Panc1 (cell line): ENCODE data around the gene INPP5A. TPM values are rescaled to one million over a fixed set of nuclear protein-coding genes. Genes with fewer than 3 reads are reported as not detected.

Experiments
- ATAC-seq: fragments of 200-7000 bp; cut with Tn5 transposase; 2 replicates; pipeline ENCODE4 v1.9.1; 2020; ENCODE audit warnings: mild to moderate bottlenecking, moderate library complexity
- BruUV-seq: library from RNA; stranded (reverse); fragments of 400-500 nt; replicated peaks from 2 replicates; lab custom pipeline; 2021; lab: Mats Ljungman, UMichigan
- CTCF ChIA-PET: fragments of 300-600 bp; sonication (Branson Sonifier 250); formaldehyde crosslinking; loops from one replicate; lab custom pipeline; 2022; ENCODE audit warnings: antibody characterized with exemption; lab: Charles Lee
- POLR2A ChIA-PET: fragments of 300-600 bp; sonication (Branson Sonifier 250); formaldehyde crosslinking; loops from one replicate; lab custom pipeline; 2022; ENCODE audit warnings: antibody characterized with exemption; lab: Charles Lee
- DNase-seq: peaks from one replicate; pipeline ENCODE4 v3.0.0-alpha.2; 2010; ENCODE audit warnings: low read depth, low spot score
- H3K27ac ChIP-seq: 2 replicates; pipeline ENCODE4 v1.5.1; 2011; ENCODE audit warnings: mild to moderate bottlenecking, low read length, inconsistent platforms
- H3K27me3 ChIP-seq: fragments of 200-500 bp; sonication (Bioruptor generic); 2 replicates; pipeline ENCODE4 v1.6.0; 2014; ENCODE audit warnings: low read length, inconsistent platforms; ENCODE audit not compliant: control insufficient read depth, insufficient read depth
- H3K36me3 ChIP-seq: fragments of 200-500 bp; sonication (Bioruptor generic); 2 replicates; pipeline ENCODE4 v1.5.1; 2014; ENCODE audit warnings: inconsistent platforms, mild to moderate bottlenecking, low read length, moderate library complexity; ENCODE audit not compliant: control insufficient read depth, insufficient read depth
- H3K4me1 ChIP-seq: 2 replicates; pipeline ENCODE4 v1.5.1; 2011; ENCODE audit warnings: inconsistent platforms, mild to moderate bottlenecking, low read length, moderate library complexity; ENCODE audit not compliant: control insufficient read depth, insufficient read depth
- H3K4me3 ChIP-seq, 2 experiments: 2 replicates each; pipeline ENCODE4 v1.5.1; 2011 to 2012; ENCODE audit warnings: low read depth in 2 of 2, low read length in 2 of 2, mild to moderate bottlenecking in 2 of 2, inconsistent platforms in 1 of 2, moderate library complexity in 1 of 2
- H3K9me3 ChIP-seq: fragments of 200-500 bp; sonication (Bioruptor generic); 2 replicates; pipeline ENCODE4 v1.5.1; 2014; ENCODE audit warnings: low read depth, mild to moderate bottlenecking, inconsistent platforms, low read length, moderate library complexity; ENCODE audit not compliant: control insufficient read depth, insufficient read depth
- CTCF ChIP-seq: fragments of 450-650 bp; IDR thresholded peaks from 2 replicates; pipeline ENCODE4 v1.5.1; 2017; ENCODE audit warnings: mild to moderate bottlenecking
- POLR2AphosphoS5 ChIP-seq: IDR thresholded peaks from 2 replicates; pipeline ENCODE4 v1.6.1; 2012; ENCODE audit warnings: mild to moderate bottlenecking, low read depth, low read length, moderate library complexity
- REST ChIP-seq, 2 experiments: IDR thresholded peaks; 2 replicates each; pipeline ENCODE4 v1.6.1; 2011 to 2012; ENCODE audit warnings: low read depth in 2 of 2, control low read depth in 1 of 2, low read length in 1 of 2, mild to moderate bottlenecking in 1 of 2, moderate library complexity in 1 of 2; ENCODE audit not compliant: insufficient read depth in 1 of 2
- SIN3A ChIP-seq: IDR thresholded peaks from 2 replicates; pipeline ENCODE4 v1.6.1; 2012; ENCODE audit warnings: low read depth, mild to moderate bottlenecking, low read length, moderate library complexity, borderline replicate concordance; ENCODE audit not compliant: insufficient read depth
- TCF7L2 ChIP-seq: IDR thresholded peaks from 2 replicates; pipeline ENCODE4 v1.6.1; 2011; ENCODE audit warnings: mild to moderate bottlenecking, low read depth, low read length, inconsistent platforms
- in situ Hi-C: cut with HindIII; loops from 2 replicates; pipeline ENCODE4 v1.10.0; 2016; ENCODE audit warnings: low sequenced_read_pairs, low pct_unique_long_range_greater_than_20kb
- intact Hi-C: fragments of 100-400 bp; cut with micrococcal nuclease; formaldehyde crosslinking; loops from one replicate; pipeline ENCODE4 v1.10.0; 2022; ENCODE audit not compliant: unreplicated experiment
- total RNA-seq: library from RNA; stranded (reverse); gene quantifications from one replicate; pipeline ENCODE4 v1.2.1, GENCODE V29; 2021; ENCODE audit not compliant: unreplicated experiment

INPP5A gene
- total RNA-seq, 1 experiment from 2014 or later: 60.0 TPM

GRCh38 chr10:132827861-132828539 is 290.4 kb downstream of the INPP5A start:
- in situ Hi-C loops (no loop called here), intact Hi-C loops (no loop called here)
- ATAC-seq: no peak
- no peak for TF ChIP-seq SIN3A
- TF ChIP-seq TCF7L2: no peak
- TF ChIP-seq REST (IDR thresholded peaks at IDR 0.05; ENCODE audit: insufficient read depth in 1 of 2, low read depth in 2 of 2, low read length in 1 of 2): no peak
- TF ChIP-seq POLR2AphosphoS5: no peak
- no peak for TF ChIP-seq CTCF
- ChIA-PET POLR2A (no interaction called here), CTCF (no interaction called here)
- no peaks in the 10 kb centered on the region for H3K4me1 ChIP-seq
- no peak overlapping the region for H3K27ac ChIP-seq
- BruUV-seq: no TSS peak
- H3K36me3 ChIP-seq: no peaks in the 10 kb centered on the region
- no peaks in the 10 kb centered on the region for H3K9me3 ChIP-seq
- no peak overlapping the region for H3K4me3 ChIP-seq
- DNase-seq: no peak
- peaks cover 19% of the 10 kb centered on the region for H3K27me3 ChIP-seq

- H3K27ac ChIP-seq: no peak overlapping the region
- CTCF ChIA-PET: no interaction called here
Measured at GRCh38 chr10:132828681-132829080, 291.1 kb downstream of the INPP5A start.

More at GRCh38 chr10:132828681-132829080, 291.1 kb downstream of the INPP5A start:
- POLR2A ChIA-PET: no interaction called here
- BruUV-seq: no TSS peak
- no peak for DNase-seq
- intact Hi-C loops (no loop called here), in situ Hi-C loops (no loop called here)
- no peak overlapping the region for H3K4me3 ChIP-seq
- TF ChIP-seq TCF7L2: no peak
- no peak for TF ChIP-seq SIN3A
- no peak for TF ChIP-seq REST (IDR thresholded peaks at IDR 0.05; ENCODE audit: insufficient read depth in 1 of 2, low read depth in 2 of 2, low read length in 1 of 2)
- no peak for TF ChIP-seq POLR2AphosphoS5
- TF ChIP-seq CTCF: no peak
- no peaks in the 10 kb centered on the region for H3K9me3 ChIP-seq
- H3K36me3 ChIP-seq: no peaks in the 10 kb centered on the region
- H3K4me1 ChIP-seq: no peaks in the 10 kb centered on the region
- no peak for ATAC-seq
- H3K27me3 ChIP-seq: peaks cover 21% of the 10 kb centered on the region
